GM19455 (cell line): Measurements from ENCODE around the gene BRSK2.
"Not testable (repeated sequence)": the region's sequence is repeated elsewhere in the genome, so short reads cannot be mapped to it uniquely, and the experiment has no call there.

Experiments used
- ATAC-seq: cut with Tn5 transposase; IDR thresholded peaks from one replicate; pipeline ENCODE4 v1.9.1; 2021; ENCODE audit not compliant: unreplicated experiment

BRSK2 gene

GRCh38 chr11:1433568-1433967, 43.8 kb downstream of the BRSK2 start:
- no peak for ATAC-seq

- no peak for ATAC-seq
These were observed 44.4 kb downstream of the BRSK2 start for GRCh38 chr11:1433977-1434640.

GRCh38 chr11:1435479-1435819, 45.7 kb downstream of the BRSK2 start:
- not testable (repeated sequence) for ATAC-seq

- no peak for ATAC-seq
These were observed 46.2 kb downstream of the BRSK2 start for GRCh38 chr11:1435820-1436467.

- no peak for ATAC-seq
These were observed 46.8 kb downstream of the BRSK2 start for GRCh38 chr11:1436468-1437039.

GRCh38 chr11:1437500-1437899, 47.8 kb downstream of the BRSK2 start:
- no peak for ATAC-seq

- ATAC-seq, result no peak
These were observed 48.7 kb downstream of the BRSK2 start for GRCh38 chr11:1438261-1438966.

- ATAC-seq, result no peak
These were observed 49.2 kb downstream of the BRSK2 start for GRCh38 chr11:1438967-1439330.

- no peak for ATAC-seq
These were observed 49.6 kb downstream of the BRSK2 start for GRCh38 chr11:1439341-1439740.

- no peak for ATAC-seq
These were observed 50.3 kb downstream of the BRSK2 start for GRCh38 chr11:1440066-1440465.

GRCh38 chr11:1440496-1440895, 50.8 kb downstream of the BRSK2 start:
- no peak for ATAC-seq

GRCh38 chr11:1442163-1442562, 52.4 kb downstream of the BRSK2 start:
- no peak for ATAC-seq

- ATAC-seq, result no peak
These were observed 53.2 kb downstream of the BRSK2 start for GRCh38 chr11:1442807-1443366.

GRCh38 chr11:1443737-1444136, 54.0 kb downstream of the BRSK2 start:
- no peak for ATAC-seq

GRCh38 chr11:1444321-1444720, 54.6 kb downstream of the BRSK2 start:
- ATAC-seq, result no peak

GRCh38 chr11:1444823-1445422, 55.2 kb downstream of the BRSK2 start:
- no peak for ATAC-seq

GRCh38 chr11:1445741-1446445, 56.2 kb downstream of the BRSK2 start:
- ATAC-seq, result no peak

- ATAC-seq, result no peak
These were observed 56.9 kb downstream of the BRSK2 start for GRCh38 chr11:1446623-1447022.

- ATAC-seq, result no peak
These were observed 58.4 kb downstream of the BRSK2 start for GRCh38 chr11:1447845-1448825.

- ATAC-seq, result no peak
These were observed 59.1 kb downstream of the BRSK2 start for GRCh38 chr11:1448882-1449281.
